GM21529 (cell line): Measurements from ENCODE around the gene TOR3A.
A peak's percentile ranks its signal among the peaks of the same experiment; 100 is the strongest.

Experiments used
- ATAC-seq: cut with Tn5 transposase; IDR thresholded peaks from one replicate; pipeline ENCODE4 v1.9.1; 2021; ENCODE audit not compliant: unreplicated experiment

Gene TOR3A

DNA sequence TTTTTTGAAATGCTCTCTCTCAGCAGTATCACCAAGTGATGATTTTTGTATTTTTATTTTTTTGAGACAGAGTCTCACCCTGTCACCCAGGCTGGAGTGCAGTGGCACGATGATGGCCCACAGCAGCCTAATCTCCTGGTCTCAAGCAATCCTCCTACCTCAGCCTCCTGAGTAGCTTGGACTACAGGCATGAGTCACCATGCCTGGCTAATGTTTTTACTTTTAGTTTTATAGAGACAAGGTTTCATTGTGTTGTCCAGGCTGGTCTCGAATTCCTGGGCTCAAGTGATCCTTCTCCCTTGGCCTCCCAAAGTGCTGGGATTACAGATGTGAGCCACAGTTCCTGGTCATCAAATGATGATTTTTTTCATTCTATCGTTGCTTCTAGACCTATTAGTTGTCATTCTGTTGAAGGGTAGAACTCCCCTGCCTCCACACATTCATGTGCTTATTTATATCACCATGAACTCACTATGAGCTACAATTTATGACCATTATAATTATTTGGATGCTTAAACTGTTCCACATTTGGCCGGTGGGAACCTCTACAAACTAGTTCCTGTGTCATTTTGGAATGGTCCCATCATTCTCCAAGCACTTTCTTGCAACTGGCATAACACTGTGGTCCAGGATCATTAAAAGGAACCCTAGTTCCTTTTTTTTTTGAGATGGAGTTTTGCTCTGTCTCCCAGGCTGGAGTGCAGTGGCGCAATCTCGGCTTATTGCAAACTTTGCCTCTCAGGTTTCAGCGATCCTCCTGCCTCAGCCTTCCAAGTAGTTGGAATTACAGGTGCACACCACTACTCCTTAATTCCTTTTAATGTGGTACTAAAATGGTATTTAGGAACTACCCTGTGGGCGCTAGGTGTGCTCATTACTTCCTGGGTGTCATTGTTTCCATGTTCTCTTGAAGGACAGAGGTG lies 20.2 kb upstream of the TOR3A start:
- no peak for ATAC-seq

GRCh38 chr1:179066471-179066870 lies 15.4 kb upstream of the TOR3A start:
- no peak for ATAC-seq

GRCh38 chr1:179077396-179077795 lies 4.5 kb upstream of the TOR3A start:
- ATAC-seq: no peak

GRCh38 chr1:179079113-179079761 lies 2.6 kb upstream of the TOR3A start:
- ATAC-seq: peak; percentile 18

DNA sequence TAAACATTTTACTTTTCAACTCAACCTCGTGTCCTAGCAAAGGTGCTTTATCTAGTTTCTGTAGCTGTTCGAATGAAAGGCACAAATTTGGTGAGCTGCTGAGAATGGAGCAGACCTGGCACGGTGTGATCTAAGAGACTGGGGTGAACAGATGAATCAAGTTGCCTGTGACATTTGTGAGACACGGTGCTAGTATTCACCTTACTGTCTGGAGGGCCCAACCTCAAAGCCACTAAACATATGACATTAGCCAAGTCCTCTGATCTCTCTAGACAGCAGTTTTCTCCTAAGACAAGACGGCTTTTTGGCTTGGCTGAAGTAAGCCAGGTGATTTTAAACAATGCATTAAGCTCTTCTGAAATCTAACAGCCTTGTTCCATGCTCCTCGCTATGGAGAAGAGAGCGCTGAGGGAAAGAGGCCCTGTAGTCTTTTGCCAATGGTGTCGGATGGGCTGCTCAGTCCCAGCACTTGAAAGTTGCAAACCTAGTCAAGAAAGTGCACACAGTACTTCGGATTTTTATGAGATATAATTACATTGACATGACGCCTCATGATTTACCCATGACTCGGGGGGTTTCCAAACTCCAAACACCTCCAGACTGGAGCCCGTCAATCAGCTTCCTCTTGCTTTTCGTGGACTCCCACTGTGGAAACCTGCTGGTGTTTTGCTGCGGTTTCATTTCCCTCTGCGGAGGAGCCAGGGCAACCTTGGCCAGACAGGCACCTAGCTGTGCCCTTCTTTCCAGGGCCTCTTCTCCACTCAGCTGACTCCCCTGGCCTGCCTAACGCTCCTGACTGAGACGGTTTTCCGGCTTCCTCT lies 794 bp upstream of the TOR3A start:
- no peak for ATAC-seq

GRCh38 chr1:179082333-179082998 lies 596 bp downstream of the TOR3A start:
- ATAC-seq: peak; percentile 10

GRCh38 chr1:179082999-179083335 lies 1.1 kb downstream of the TOR3A start:
- peak; percentile 1 for ATAC-seq

DNA sequence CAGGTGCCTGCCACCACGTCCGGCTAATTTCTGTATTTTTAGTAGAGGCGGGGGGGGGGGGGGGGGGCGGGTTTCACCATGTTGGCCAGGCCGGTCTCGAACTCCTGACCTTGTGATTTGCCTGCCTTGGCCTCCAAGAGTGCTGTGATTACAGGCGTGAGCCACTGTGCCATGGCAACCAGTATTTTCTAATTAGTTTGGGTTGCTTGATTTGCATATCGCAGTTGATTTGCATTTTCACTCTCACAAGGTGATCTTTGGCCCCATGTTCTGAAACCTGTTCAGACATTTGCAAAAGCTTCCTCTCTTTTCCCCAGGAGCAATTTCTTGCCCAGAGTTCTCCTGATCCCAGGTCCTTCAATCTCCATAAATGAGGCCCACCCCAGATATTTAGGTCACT lies 1.7 kb downstream of the TOR3A start:
- ATAC-seq: no peak

GRCh38 chr1:179087665-179088064 lies 5.8 kb downstream of the TOR3A start:
- ATAC-seq: no peak

DNA sequence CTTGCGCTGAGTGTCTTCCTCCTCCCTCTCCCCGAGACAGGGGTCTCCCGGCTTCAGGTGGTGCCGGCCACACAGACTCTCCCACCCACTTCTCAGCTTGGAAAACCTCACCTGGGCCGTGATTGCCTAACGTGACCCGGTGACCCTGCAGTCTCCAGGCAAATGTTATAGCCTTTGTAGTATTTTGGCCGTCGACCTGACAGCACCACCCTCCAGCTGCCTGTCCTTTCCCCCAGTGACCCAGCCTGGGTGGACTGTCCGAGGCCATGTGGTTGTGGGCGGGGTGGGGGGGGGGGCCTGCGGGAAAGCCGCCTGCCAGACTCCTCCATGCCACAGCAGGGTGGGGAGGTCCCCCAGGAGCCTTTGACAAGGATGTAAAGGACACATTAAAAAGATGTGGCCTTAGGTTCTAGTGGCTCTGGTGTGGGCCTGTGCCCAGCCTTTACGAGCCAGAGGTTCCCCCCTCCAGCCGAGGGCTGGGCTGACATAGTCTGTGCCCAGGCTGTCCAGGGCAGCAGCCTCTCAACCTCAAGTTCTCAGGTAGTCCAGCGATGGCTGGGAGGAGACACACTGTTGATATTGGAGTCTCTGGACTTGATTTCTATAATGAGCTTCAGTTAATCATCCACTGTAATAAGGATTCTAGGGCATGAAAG lies 8.1 kb downstream of the TOR3A start:
- ATAC-seq: no peak

GRCh38 chr1:179090522-179090921 lies 8.7 kb downstream of the TOR3A start:
- ATAC-seq: no peak

DNA sequence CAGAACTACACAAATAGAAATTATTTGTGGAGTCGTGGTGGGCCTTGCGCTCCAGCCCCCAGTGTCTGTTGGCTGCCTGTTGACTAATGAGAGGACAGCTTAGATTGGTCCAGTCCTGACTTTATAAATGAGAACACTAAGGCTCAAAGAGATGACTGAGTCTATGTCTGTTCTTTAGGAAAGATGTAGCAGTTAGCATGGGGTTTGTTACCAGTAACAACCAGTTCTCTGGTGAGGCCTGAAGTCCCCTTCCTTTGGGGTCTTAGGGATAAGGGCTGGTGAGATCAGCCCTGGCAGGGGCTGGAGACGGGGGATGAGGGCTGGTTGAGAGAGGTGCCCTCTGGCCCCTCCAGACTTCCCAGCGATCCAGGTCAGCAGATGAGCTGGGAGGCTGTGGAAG lies 9.1 kb downstream of the TOR3A start:
- no peak for ATAC-seq

GRCh38 chr1:179091691-179092165 lies 9.9 kb downstream of the TOR3A start:
- no peak for ATAC-seq

- no peak for ATAC-seq
Observed at GRCh38 chr1:179092896-179093461, 11.1 kb downstream of the TOR3A start.

DNA sequence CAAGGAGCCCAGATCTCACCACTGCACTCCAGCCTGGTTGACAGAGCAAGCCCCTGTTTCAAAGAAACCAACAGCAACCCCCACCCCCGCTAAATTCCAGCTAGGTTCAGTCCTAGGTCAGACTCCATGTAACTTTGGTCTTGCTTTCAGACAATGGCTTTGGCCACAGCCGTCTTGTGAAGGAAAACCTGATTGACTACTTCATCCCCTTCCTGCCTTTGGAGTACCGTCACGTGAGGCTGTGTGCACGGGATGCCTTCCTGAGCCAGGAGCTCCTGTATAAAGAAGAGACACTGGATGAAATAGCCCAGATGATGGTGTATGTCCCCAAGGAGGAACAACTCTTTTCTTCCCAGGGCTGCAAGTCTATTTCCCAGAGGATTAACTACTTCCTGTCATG lies 12.9 kb downstream of the TOR3A start:
- ATAC-seq: no peak

- no peak for ATAC-seq
Observed at GRCh38 chr1:179095377-179095776, 13.5 kb downstream of the TOR3A start.

GRCh38 chr1:179095924-179096323 lies 14.1 kb downstream of the TOR3A start:
- no peak for ATAC-seq

DNA sequence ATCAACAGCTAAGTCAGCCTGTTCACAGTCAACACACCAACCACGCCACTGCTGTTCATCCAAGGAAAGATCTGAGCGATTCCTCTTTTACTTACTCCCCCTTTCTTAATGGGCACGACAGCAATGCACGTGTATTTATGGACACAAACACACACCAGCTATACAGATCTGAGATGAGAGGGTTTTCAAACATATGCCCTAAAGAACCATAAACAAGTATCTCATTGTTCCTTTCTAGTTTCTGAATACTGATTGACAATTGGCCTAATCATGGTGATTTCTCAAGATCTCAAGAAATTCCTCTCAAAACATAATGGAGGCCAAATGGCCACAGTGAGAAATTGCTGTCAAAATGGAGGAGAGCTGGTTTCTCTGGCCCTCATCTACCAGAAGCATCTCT lies 18.0 kb downstream of the TOR3A start:
- ATAC-seq: no peak

GRCh38 chr1:179101566-179101965 lies 19.7 kb downstream of the TOR3A start:
- no peak for ATAC-seq

GRCh38 chr1:179103999-179104398 lies 22.1 kb downstream of the TOR3A start:
- no peak for ATAC-seq
